Stomach (tissue), 19 donors: Measurements from ENCODE around the gene FOXI2. TPM values are rescaled to one million over a fixed set of nuclear protein-coding genes. Genes with fewer than 3 reads are reported as not detected.

Experiments
- DNase-seq, 2 donors: peaks; one replicate each; pipeline versions ENCODE4 v3.0.0 to v3.0.0-alpha.2; 2013 to 2019
- H3K27ac ChIP-seq, 5 donors: fragments of 200-600 bp in 4 of 5; sonication (generic) in 4 of 5; one replicate each; pipeline ENCODE4 v1.5.1; 2013 to 2019; ENCODE audit warnings: mild to moderate bottlenecking in 1 of 5, moderate library complexity in 1 of 5
- H3K27me3 ChIP-seq, 3 donors: fragments of 200-600 bp; sonication (generic); one replicate each; pipeline ENCODE4 v1.5.1; 2017 to 2019; ENCODE audit warnings: mixed run types in 1 of 3
- H3K36me3 ChIP-seq, 4 donors: fragments of 200-600 bp; sonication (generic); 1 replicate in 3 of 4; 2 replicates in 1 of 4; pipeline ENCODE4 v1.5.1; 2016 to 2019
- H3K4me1 ChIP-seq, 4 donors: fragments of 200-600 bp; sonication (generic); one replicate each; pipeline ENCODE4 v1.5.1; 2016 to 2019
- H3K4me3 ChIP-seq, 4 donors: fragments of 200-600 bp; sonication (generic) in 3 of 4; one replicate each; pipeline ENCODE4 v1.5.1; 2016 to 2019; ENCODE audit warnings: mild to moderate bottlenecking in 1 of 4
- H3K9me3 ChIP-seq, 4 donors: fragments of 200-600 bp; sonication (generic); one replicate each; pipeline ENCODE4 v1.5.1; 2016 to 2019
- CTCF ChIP-seq, 7 experiments: fragments of 450-650 bp in 4 of 7; fragments of 200-600 bp in 3 of 7; sonication (generic) in 3 of 7; IDR thresholded peaks; one replicate each; pipeline ENCODE4 v1.5.1; 2016 to 2019; ENCODE audit warnings: antibody characterized with exemption in 7 of 7, control low read depth in 2 of 7, mild to moderate bottlenecking in 1 of 7
- EP300 ChIP-seq: sonication (generic); formaldehyde crosslinking; IDR thresholded peaks from one replicate; pipeline ENCODE4 v1.6.1; 2017; ENCODE audit warnings: antibody characterized with exemption
- POLR2A ChIP-seq, 4 donors: fragments of 450-650 bp; IDR thresholded peaks; one replicate each; pipeline ENCODE4 v1.6.1; 2016; ENCODE audit warnings: antibody characterized with exemption in 4 of 4, control low read depth in 2 of 4, mild to moderate bottlenecking in 1 of 4, moderate library complexity in 1 of 4
- POLR2AphosphoS5 ChIP-seq, 3 donors: sonication (generic); formaldehyde crosslinking; IDR thresholded peaks; one replicate each; pipeline ENCODE4 v1.6.1; 2016; ENCODE audit warnings: antibody characterized with exemption in 3 of 3
- WGBS, 5 donors: extraction: QIAGEN DNeasy Blood & Tissue Kit in 3 of 5; methylation state at CpG; one replicate each; pipeline versions ENCODE4 v1.1.5 to v1.1.7; 2013 to 2018; 5-methylcytosine and 5-hydroxymethylcytosine counted together
- intact Hi-C: fragments of 100-400 bp; cut with DNase I; formaldehyde crosslinking; loops from one replicate; pipeline ENCODE4 v1.15.1; 2023; ENCODE audit warnings: low total_unique reads
- long read RNA-seq, 10 donors: transcript quantifications; one replicate each; lab custom pipeline, GENCODE V29; 2026
- polyA plus RNA-seq, 3 donors: library from polyadenylated mRNA; stranded (reverse); fragments of 200-250 nt; gene quantifications; one replicate each; pipeline ENCODE4 v1.2.3, GENCODE V29; 2013
- total RNA-seq, 5 donors: library from RNA; depleted of rRNA; stranded (reverse); fragments of >200 nt; gene quantifications; one replicate each; pipeline versions ENCODE4 v1.1.0 to v1.2.3, GENCODE V29; 2014 to 2016
- donor health status: healthy with polysubstance abuse.
- donor health status: Bipolar disorder and iron deficiency.
- donor health status: healthy.

Gene FOXI2
- total RNA-seq (under 1 TPM in 2 of 5 donors, not detected in 3; 0.18 to 0.43 TPM), polyA plus RNA-seq (under 1 TPM; 0.06 to 0.15 (median 0.13) TPM)
- long read RNA-seq, donor 1: 0 reads
- long read RNA-seq, donor 2: 0 reads
- long read RNA-seq, donor 3: 0 reads
- long read RNA-seq, donor 4: 0 reads
- long read RNA-seq, donor 5: 0 reads
- long read RNA-seq, donor 6: 0 reads
- long read RNA-seq, donor 7: 0 reads
- long read RNA-seq, donor 8: 0 reads
- long read RNA-seq, donor 9: 0 reads
- long read RNA-seq, donor 10: 0 reads

- no peak for DNase-seq
Measured at GRCh38 chr10:127736915-127737562, at the start of gene FOXI2. Gene FOXI2 (plus strand): TSS chr10:127737185. CDS start chr10:127737274, 89 bp downstream.

DNA sequence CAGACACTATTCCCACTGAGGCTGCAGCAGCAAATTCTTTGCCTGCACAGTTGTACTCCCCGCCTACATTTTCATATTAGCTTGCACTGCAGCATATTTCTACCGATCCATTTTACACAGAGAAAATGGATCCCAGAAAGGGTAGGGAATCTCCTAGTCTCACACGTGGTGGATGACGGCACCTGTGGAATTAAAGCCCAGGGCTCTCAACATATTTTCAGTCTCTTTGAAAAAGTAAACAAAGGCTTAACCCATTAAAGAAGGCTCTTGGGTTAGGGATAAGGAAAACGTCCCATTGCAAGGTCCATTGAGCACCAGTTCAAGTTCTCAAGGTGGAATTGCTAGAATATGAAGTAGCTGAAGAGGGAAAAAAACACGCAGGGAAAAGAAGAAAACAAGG, 49.4 kb upstream of the FOXI2 start:
- H3K4me1 ChIP-seq: no peaks in the 10 kb centered on the region
- WGBS, 5 donors: 48 to 52% (median 50%) methylated on average over 6 of the region's 6 CpGs
- no peak overlapping the region for H3K27ac ChIP-seq
- no peak for TF ChIP-seq EP300
- TF ChIP-seq CTCF (IDR thresholded peaks at IDR 0.05): no peak
- no peak for TF ChIP-seq POLR2A (IDR thresholded peaks at IDR 0.05)
- H3K9me3 ChIP-seq: peaks cover 0 to 4% (median 0%) of the 10 kb centered on the region in 4 donors
- H3K4me3 ChIP-seq: no peak overlapping the region
- peaks cover 0 to 4% (median 0%) of the 10 kb centered on the region in 3 donors for H3K27me3 ChIP-seq
- H3K36me3 ChIP-seq: no peaks in the 10 kb centered on the region
- intact Hi-C loops: no loop called here
- DNase-seq: no peak

More at GRCh38 chr10:127736915-127737562, at the start of gene FOXI2:
- Histone ChIP-seq H3K27ac (peak within 1 kb of the TSS in 3 of 5 donors; percentile 14 to 43 (median 37)), H3K27me3 (peaks cover 27 to 80% (median 56%) of the 10 kb centered on the region in 3 donors), H3K36me3 (no peaks in the 10 kb centered on the region), H3K9me3 (no peaks in the 10 kb centered on the region), H3K4me3 (peak within 1 kb of the TSS; percentile 12 to 30 (median 24)), H3K4me1 (peaks cover 0 to 40% (median 21%) of the 10 kb centered on the region in 4 donors)
- intact Hi-C loops: no loop called here
- 3 to 4% (median 3%) methylated on average over 18 to 66 of the region's 66 CpGs; no CpG with 5 or more reads in 1 of the 5 donors for WGBS, 5 donors
- TF ChIP-seq CTCF (IDR thresholded peaks at IDR 0.05) (no peak), EP300 (no peak), POLR2A (IDR thresholded peaks at IDR 0.05) (no peak), POLR2AphosphoS5 (IDR thresholded peaks at IDR 0.05) (no peak)

DNA sequence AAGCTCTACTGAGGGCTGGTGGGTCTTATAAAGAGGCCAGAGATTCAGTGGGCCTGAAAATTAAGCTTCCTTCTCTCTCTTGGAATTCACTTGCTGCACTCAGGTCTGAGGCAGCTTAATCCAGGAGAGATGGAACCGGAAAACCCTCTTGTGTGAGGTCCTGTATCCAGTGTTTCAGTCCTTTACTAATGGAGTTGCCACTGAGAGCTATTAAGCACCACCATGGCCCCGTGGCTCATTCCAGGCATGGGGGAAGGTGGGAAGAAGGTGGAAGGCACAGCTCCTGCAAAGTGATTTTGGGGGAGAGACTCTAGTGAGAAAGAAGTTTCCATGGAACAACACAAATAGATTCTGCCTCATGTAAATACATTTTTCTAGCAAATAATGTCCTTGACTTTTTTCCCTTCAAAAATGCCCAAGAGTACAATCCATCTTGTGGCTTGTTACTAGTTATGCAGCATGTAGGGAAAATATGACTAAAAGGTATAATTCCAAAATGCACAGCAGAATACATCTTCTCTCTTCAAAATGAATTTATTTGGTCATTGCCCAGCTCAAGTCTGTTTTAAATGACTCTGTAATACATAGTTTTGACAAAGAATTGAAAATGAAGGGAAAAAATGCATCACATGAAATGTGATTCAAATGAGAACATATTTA, 46.7 kb upstream of the FOXI2 start:
- H3K27ac ChIP-seq: no peak overlapping the region
- H3K4me1 ChIP-seq: no peaks in the 10 kb centered on the region
- 74 to 91% (median 83%) methylated on average over 2 of the region's 2 CpGs for WGBS, 5 donors
- TF ChIP-seq POLR2AphosphoS5 (IDR thresholded peaks at IDR 0.05): no peak
- no peak for TF ChIP-seq POLR2A (IDR thresholded peaks at IDR 0.05)
- no peak for TF ChIP-seq CTCF (IDR thresholded peaks at IDR 0.05)
- no peak for TF ChIP-seq EP300
- no peaks in the 10 kb centered on the region for H3K27me3 ChIP-seq
- no peaks in the 10 kb centered on the region for H3K36me3 ChIP-seq
- intact Hi-C loops: no loop called here
- H3K4me3 ChIP-seq: no peak overlapping the region
- DNase-seq: no peak
- peaks cover 0 to 7% (median 0%) of the 10 kb centered on the region in 4 donors for H3K9me3 ChIP-seq

- TF ChIP-seq POLR2A (IDR thresholded peaks at IDR 0.05): no peak
- TF ChIP-seq EP300: no peak
- TF ChIP-seq POLR2AphosphoS5 (IDR thresholded peaks at IDR 0.05): no peak
- TF ChIP-seq CTCF (IDR thresholded peaks at IDR 0.05): no peak
- 35 to 46% (median 39%) methylated on average over 8 of the region's 8 CpGs for WGBS, 5 donors
- Histone ChIP-seq H3K27me3 (peaks cover 0 to 8% (median 0%) of the 10 kb centered on the region in 3 donors), H3K4me1 (no peaks in the 10 kb centered on the region), H3K27ac (no peak overlapping the region), H3K36me3 (no peaks in the 10 kb centered on the region), H3K4me3 (no peak overlapping the region), H3K9me3 (peaks cover 0 to 4% (median 0%) of the 10 kb centered on the region in 4 donors)
- intact Hi-C loops: no loop called here
- DNase-seq: peak in 1 of 2 donors; percentile 24
Measured at GRCh38 chr10:127694580-127695193, 42.3 kb upstream of the FOXI2 start.
